ENCODE measurements around the gene PLXNA2. TPM values are rescaled to one million over a fixed set of nuclear protein-coding genes. Genes with fewer than 3 reads are reported as not detected.

PLXNA2 gene
- total RNA-seq, 1 donor from 2014 or later = 0.82 TPM

DNA sequence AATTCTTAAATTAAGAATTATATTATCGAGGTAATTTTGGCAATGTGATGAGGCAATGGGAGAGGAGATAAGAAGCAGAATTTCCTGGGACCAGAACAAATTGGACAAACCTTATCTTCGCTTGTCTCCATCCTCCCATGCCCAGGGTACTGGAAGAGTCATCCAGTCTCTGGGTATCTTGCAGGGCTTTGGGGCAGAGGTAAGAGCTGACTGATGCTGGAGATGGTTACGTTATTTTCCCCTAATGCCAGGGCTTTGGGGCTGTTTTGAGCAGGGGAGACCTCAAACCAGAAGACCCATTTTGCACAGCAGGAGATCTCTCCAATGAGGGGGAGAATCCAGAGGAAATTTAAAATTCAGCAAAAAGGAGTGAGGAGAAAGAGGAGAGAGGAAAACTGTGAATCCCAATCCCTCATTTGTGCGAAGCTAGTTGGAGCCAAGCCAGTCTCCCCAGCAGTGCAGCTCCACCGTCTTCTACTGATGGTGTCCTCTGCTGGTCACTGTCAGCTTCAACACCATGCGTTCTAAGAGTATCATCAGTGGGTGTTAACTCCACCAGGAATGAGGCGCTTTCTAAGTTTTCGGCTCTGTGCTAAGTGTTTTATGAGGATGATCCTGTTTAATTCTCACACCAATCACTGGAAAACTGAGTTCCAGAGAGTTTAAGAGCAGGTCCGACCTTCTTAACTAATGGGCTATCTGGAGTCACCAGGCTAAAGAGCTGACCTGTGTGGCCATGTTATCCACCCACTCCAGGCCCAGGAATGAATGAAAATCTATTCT lies 246.5 kb downstream of the PLXNA2 start:
- Mint-ChIP-seq H3K36me3 (ENCODE audit: low read depth) (no peaks in the 10 kb centered on the region), H3K9me3 (no peaks in the 10 kb centered on the region), H3K27me3 (peaks cover 11% of the 10 kb centered on the region), H3K4me3 (no peak overlapping the region), H3K4me1 (no peaks in the 10 kb centered on the region), H3K27ac (no peak overlapping the region)
- TF ChIP-seq, protein P1, sequence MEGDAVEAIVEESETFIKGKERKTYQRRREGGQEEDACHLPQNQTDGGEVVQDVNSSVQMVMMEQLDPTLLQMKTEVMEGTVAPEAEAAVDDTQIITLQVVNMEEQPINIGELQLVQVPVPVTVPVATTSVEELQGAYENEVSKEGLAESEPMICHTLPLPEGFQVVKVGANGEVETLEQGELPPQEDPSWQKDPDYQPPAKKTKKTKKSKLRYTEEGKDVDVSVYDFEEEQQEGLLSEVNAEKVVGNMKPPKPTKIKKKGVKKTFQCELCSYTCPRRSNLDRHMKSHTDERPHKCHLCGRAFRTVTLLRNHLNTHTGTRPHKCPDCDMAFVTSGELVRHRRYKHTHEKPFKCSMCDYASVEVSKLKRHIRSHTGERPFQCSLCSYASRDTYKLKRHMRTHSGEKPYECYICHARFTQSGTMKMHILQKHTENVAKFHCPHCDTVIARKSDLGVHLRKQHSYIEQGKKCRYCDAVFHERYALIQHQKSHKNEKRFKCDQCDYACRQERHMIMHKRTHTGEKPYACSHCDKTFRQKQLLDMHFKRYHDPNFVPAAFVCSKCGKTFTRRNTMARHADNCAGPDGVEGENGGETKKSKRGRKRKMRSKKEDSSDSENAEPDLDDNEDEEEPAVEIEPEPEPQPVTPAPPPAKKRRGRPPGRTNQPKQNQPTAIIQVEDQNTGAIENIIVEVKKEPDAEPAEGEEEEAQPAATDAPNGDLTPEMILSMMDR (IDR thresholded peaks at IDR 0.05) = no peak
- CTCF ChIA-PET = interaction anchor here (0.6 to 1.5 kb wide), 9 partner anchors 10 to 247 kb away, joined by 3 to 13 read pairs (median 3); no protein-coding TSS in a partner anchor
- DNase-seq (no peak), ATAC-seq (ENCODE audit: low read depth) (peak; percentile 67)
- POLR2A ChIA-PET = no interaction called here
- intact Hi-C loops (cut with micrococcal nuclease) = loop anchor here (1.0 kb wide), 1 partner anchor 112 kb away; no protein-coding TSS in a partner anchor

DNA sequence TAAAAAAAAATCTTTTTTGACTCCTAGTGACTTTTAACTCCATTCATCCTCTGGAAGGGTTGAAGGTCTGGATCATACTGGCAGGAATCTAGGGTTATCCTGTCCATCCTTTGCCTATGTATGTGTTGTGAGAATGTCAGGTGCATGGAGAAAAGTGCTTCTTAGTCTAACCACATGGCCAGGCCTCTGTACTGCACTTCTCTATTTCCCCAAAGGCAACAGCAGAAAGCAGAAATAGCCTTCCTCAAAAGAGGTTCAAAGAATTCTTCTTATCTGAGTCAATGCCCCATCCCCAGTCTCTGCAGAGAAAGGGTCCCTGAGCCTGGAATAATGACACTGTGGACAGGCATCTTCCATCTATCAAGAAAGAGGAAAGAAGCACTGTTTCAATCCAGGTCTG lies 247.5 kb downstream of the PLXNA2 start:
- H3K4me1 Mint-ChIP-seq = no peaks in the 10 kb centered on the region

DNA sequence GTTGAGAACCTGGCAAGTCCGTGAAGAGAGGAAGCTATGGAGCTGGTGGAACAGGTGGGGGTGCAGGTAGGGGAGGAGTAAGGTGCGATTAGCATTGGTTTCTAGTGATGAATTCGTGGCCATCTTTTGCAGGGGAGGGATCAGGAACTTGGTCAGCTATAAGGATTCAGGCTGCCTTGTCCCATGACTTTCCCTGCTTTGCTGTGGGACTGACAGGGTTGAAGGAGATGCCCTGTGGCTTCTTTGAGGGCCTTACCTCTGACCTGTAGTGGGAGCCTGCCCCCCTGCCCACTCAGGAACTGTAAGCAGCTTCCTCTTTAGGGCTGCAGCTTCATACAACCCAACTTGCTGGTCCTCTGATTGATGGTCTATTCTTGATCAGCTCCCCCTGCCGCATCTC lies 248.6 kb downstream of the PLXNA2 start:
- intact Hi-C loops (cut with micrococcal nuclease) = no loop called here
- ATAC-seq (ENCODE audit: low read depth) (no peak), DNase-seq (no peak)
- H3K9me3 Mint-ChIP-seq = no peaks in the 10 kb centered on the region
- H3K4me1 Mint-ChIP-seq = no peaks in the 10 kb centered on the region
- H3K36me3 Mint-ChIP-seq (ENCODE audit: low read depth) = no peaks in the 10 kb centered on the region
- ChIA-PET POLR2A (no interaction called here), CTCF (interaction anchor here (1.1 kb wide), 1 partner anchor 166 kb away, joined by 3 read pairs; no protein-coding TSS in a partner anchor)
- H3K27ac Mint-ChIP-seq = no peak overlapping the region
- H3K4me3 Mint-ChIP-seq = no peak overlapping the region
- TF ChIP-seq, protein P1 (IDR thresholded peaks at IDR 0.05) = no peak
- peaks cover 13% of the 10 kb centered on the region for H3K27me3 Mint-ChIP-seq

More for the DNA sequence above, 247.5 kb downstream of the PLXNA2 start:
- DNase-seq (no peak), ATAC-seq (ENCODE audit: low read depth) (no peak)
- peaks cover 13% of the 10 kb centered on the region for H3K27me3 Mint-ChIP-seq
- no peak overlapping the region for H3K27ac Mint-ChIP-seq
- CTCF ChIA-PET = interaction anchor here (1.1 kb wide), 1 partner anchor 167 kb away, joined by 3 read pairs; no protein-coding TSS in a partner anchor
- H3K4me3 Mint-ChIP-seq = no peak overlapping the region
- intact Hi-C loops (cut with micrococcal nuclease) = loop anchor here (1.0 kb wide), 1 partner anchor 111 kb away; no protein-coding TSS in a partner anchor
- POLR2A ChIA-PET = no interaction called here
- no peaks in the 10 kb centered on the region for H3K36me3 Mint-ChIP-seq (ENCODE audit: low read depth)
- TF ChIP-seq, protein P1 (IDR thresholded peaks at IDR 0.05) = no peak
- H3K9me3 Mint-ChIP-seq = no peaks in the 10 kb centered on the region

DNA sequence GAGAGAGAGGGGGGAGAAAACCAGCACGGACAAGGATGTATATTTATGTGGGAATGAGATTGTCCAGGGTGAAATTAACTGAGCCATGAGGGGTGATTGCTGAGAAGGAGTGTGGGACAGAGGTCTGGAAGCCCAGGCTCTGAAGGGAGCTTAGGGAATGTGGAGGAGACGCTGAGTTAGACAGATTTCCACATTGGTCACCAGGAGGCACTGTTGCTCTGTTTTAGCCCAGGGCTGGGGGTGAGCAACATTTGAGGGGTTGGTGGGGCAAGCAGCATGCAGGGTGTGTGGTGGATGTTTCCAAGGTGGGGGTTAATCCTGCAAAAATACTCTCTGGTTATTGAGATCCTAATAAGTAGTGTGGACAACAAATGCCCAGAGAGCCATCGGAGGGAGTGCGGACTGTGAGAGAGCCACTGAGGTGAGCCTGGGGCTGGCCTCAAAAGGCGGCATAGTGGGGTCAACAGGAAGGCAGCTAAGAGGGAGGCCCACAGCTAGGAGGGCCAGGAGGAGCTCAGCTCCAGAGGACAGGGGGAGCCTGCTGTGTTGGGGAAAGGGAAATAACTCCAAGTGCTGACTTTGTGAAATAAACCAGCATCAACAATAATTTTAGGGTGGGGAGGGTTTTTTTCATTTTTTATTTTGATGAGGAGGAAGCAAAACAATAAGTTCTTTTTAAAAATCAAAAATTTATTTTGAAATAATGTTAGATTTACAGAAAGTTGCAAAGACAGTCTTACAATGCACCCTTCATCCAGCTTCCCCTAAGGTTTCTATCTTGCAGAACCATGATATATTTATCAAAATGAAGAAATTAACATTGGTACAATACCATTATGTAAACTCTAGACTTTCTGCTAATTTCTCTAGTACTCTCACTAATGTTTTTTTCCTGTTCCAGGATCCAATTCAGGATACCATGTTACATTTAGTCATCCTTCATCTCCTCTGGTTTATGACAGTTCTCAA lies 250.4 kb downstream of the PLXNA2 start:
- CTCF ChIA-PET = interaction anchor here (0.6 to 1.4 kb wide), 2 partner anchors 40 to 246 kb away, joined by 3 to 4 read pairs; no protein-coding TSS in a partner anchor
- no peak for ATAC-seq (ENCODE audit: low read depth)

More for the DNA sequence above, 250.4 kb downstream of the PLXNA2 start:
- no peak overlapping the region for H3K4me3 Mint-ChIP-seq
- H3K27ac Mint-ChIP-seq = no peak overlapping the region
- H3K4me1 Mint-ChIP-seq = no peaks in the 10 kb centered on the region
- POLR2A ChIA-PET = no interaction called here
- H3K36me3 Mint-ChIP-seq (ENCODE audit: low read depth) = no peaks in the 10 kb centered on the region
- intact Hi-C loops (cut with micrococcal nuclease) = no loop called here
- H3K27me3 Mint-ChIP-seq = peaks cover 20% of the 10 kb centered on the region
- TF ChIP-seq, protein P1 (IDR thresholded peaks at IDR 0.05) = no peak
- no peaks in the 10 kb centered on the region for H3K9me3 Mint-ChIP-seq
- DNase-seq = no peak

Measured in activated B cell treated with CpG ODN at 0.5 μM for 24 hours (primary cell).